HL-60 (cell line): ENCODE data around the gene HIGD2A.

ENCODE experiments used
- DNase-seq, 2 experiments: peaks; one replicate each; pipeline ENCODE4 v3.0.0-alpha.2; 2010 to 2020; ENCODE audit warnings: low read depth in 1 of 2, low spot score in 1 of 2
- H3K27ac ChIP-seq: fragments of 250-450 bp; sonication (Bioruptor Pico); replicated peaks from 2 replicates; pipeline ENCODE4 v1.5.1; 2020; ENCODE audit warnings: mild to moderate bottlenecking, moderate library complexity
- H3K27me3 ChIP-seq: fragments of 250-450 bp; sonication (Bioruptor Pico); 2 replicates; pipeline ENCODE4 v1.5.1; 2021; ENCODE audit warnings: mild to moderate bottlenecking, moderate library complexity; ENCODE audit not compliant: insufficient read depth, poor library complexity, severe bottlenecking
- H3K4me3 ChIP-seq: replicated peaks from 2 replicates; pipeline ENCODE4 v1.5.1; 2011; ENCODE audit warnings: mild to moderate bottlenecking, control low read depth, low read length; ENCODE audit not compliant: insufficient read depth
- CTCF ChIP-seq: IDR thresholded peaks from one replicate; pipeline ENCODE4 v1.5.1; 2011; ENCODE audit warnings: low read length, control low read depth, inconsistent platforms; ENCODE audit not compliant: insufficient read depth
- GABPA ChIP-seq: IDR thresholded peaks from 2 replicates; pipeline ENCODE4 v1.6.1; 2012; ENCODE audit warnings: low read depth
- POLR2AphosphoS5 ChIP-seq: IDR thresholded peaks from 2 replicates; pipeline ENCODE4 v1.6.1; 2012; ENCODE audit warnings: low read depth
- REST ChIP-seq: IDR thresholded peaks from 2 replicates; pipeline ENCODE4 v1.6.1; 2012; ENCODE audit warnings: low read depth; ENCODE audit not compliant: insufficient replicate concordance
- SPI1 ChIP-seq: IDR thresholded peaks from 2 replicates; pipeline ENCODE4 v1.6.1; 2012; ENCODE audit warnings: low read depth, mild to moderate bottlenecking, borderline replicate concordance

The HIGD2A gene

DNA sequence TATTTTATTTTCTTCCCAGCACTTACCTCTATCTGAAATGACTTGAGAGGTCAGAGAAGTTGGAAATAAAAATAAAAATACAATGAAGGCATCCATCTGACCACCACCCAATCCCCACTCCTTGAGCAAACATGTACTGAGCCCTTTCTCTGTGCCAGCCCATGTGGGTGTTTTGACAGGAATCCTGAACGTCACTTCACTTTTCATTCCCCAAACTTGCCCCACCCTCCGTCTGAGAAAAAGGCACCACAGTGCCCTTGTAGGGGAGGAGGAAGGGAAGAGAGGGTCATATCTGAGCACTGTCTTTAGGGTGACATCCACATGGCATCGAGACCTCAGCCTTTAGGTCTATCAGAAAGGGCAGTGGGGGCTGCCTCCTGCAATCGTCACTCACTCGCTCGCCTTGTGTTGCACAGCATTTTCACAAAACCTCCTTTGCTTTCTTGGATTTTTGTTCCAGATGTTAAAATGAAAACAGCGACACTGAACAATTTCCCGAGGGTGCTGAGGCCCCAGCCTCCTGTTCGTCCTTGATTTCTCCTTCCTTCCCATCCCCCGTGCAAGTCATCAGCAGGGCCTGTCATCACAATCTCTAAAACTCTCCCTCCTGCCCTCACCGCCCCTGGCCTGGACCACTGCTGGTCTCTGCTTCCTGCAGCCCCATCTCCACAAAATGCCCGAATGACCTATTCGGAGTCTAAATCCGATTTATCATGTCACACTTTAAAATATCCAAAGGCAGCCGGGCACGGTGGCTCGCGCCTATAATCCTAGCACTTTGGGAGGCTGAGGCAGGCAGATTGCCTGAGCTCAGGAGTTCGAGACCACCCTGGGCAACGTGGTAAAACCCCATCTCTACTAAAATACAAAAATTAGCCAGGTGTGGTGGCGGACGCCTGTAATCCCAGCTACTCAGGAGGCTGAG lies 13.0 kb downstream of the HIGD2A start:
- no peak for DNase-seq
- Histone ChIP-seq H3K4me3 (no peak overlapping the region), H3K27ac (no peak overlapping the region), H3K27me3 (no peaks in the 10 kb centered on the region)
- TF ChIP-seq POLR2AphosphoS5 (no peak), CTCF (no peak), GABPA (no peak), SPI1 (no peak), REST (no peak)

DNA sequence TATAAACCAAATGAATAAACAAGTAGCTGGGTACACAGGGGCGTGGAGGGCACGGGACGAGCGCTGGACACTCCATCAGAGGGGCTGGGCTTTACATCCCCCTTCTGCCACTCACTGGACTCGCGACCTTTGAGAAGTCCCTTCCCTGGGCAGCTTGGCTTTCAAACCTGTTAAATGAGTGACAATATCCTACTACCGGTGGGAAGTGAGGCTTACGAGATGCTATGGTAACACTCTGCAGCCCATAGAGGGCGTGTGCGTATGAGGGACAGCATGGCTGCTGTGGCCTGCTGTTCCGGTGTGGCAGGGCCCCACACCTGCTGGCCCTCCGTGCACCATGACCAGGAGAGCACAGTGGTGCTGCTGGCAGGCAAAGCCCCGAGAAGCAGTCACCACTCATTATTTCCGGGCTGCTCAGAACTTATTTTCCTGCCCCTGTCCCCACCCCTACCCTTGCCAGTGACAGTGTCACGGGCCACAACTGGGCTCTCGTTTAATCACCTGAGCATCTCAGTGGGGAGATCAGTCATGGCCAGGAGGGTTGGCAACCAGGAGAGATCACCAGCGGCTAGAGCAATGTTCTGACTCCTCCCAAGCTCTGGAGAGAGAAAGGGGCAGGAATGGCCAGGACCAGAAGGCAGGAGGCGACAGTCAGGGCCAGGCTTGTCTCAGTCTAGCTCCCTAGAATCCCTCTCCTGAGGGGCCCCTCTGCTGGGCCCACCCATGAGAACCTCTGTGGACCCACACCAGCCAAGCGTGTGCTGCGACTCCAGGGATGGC lies 17.3 kb downstream of the HIGD2A start:
- DNase-seq, result no peak
- Histone ChIP-seq H3K27me3 (no peaks in the 10 kb centered on the region), H3K4me3 (no peak overlapping the region), H3K27ac (no peak overlapping the region)
- no peak for TF ChIP-seq SPI1
- no peak for TF ChIP-seq GABPA
- TF ChIP-seq POLR2AphosphoS5, result no peak
- no peak for TF ChIP-seq REST

GRCh38 chr5:176406436-176407052 lies 18.0 kb downstream of the HIGD2A start:
- peak in 1 of 2 experiments; percentile 26 for DNase-seq
- TF ChIP-seq CTCF (no peak), REST (no peak), GABPA (no peak), SPI1 (no peak), POLR2AphosphoS5 (no peak)
- Histone ChIP-seq H3K27ac (no peak overlapping the region), H3K4me3 (no peak overlapping the region), H3K27me3 (no peaks in the 10 kb centered on the region)
